ENCODE results near the gene UBP1.

- TF ChIP-seq POLR2A (IDR thresholded peaks at IDR 0.05) (no peak), CTCF (IDR thresholded peaks at IDR 0.05) (no peak)
Observed at GRCh38 chr3:33430061-33430460, 10.1 kb downstream of the UBP1 start.
